GM21447 (cell line): ENCODE measurements around the gene KCNQ1.

Experiments
- ATAC-seq: cut with Tn5 transposase; IDR thresholded peaks from one replicate; pipeline ENCODE4 v1.9.1; 2021; ENCODE audit not compliant: unreplicated experiment

KCNQ1 gene

GRCh38 chr11:2741006-2741376 lies 296.2 kb downstream of the KCNQ1 start:
- ATAC-seq: no peak

- no peak for ATAC-seq
Measured at GRCh38 chr11:2741377-2742131, 296.7 kb downstream of the KCNQ1 start.

- no peak for ATAC-seq
Measured at GRCh38 chr11:2742201-2742600, 297.4 kb downstream of the KCNQ1 start.

- ATAC-seq: no peak
Measured at GRCh38 chr11:2742611-2743426, 298.0 kb downstream of the KCNQ1 start.

DNA sequence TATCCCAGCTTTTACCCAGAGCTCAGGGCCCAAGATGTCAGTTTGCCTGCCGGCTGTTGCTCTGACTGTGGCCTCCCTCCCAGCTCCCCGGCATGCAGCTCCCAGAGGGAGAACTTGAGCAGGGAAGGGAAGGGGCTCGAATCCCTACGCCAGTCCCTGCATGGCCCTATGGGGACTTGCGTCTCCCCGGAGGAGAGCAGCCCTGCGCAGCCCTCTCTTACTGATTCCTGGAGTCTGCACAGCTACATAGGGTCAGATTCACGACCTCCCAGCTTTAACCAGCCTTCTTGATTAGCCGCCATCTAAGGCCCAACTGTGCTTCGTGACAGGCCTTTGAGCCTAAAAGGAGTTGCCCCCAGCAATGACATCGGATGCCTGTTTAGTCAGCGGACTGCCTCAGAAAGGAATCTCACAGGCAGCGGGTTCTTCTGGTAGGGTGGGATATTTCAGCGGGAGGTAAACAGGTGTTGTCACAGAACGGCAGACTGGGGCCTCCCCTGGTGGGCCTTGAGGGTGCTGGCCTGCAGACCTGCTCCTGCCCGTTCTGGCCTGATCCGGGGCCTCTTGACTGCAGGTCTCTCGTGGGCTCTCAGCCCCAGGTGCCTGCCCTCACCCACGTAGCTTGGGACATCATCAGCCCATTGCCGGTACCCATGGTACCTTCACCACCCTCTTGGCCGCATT lies 298.8 kb downstream of the KCNQ1 start:
- no peak for ATAC-seq

- ATAC-seq: no peak
Measured at GRCh38 chr11:2744166-2744565, 299.4 kb downstream of the KCNQ1 start.

- ATAC-seq: no peak
Measured at GRCh38 chr11:2745511-2745910, 300.7 kb downstream of the KCNQ1 start.

GRCh38 chr11:2746401-2747247 lies 301.8 kb downstream of the KCNQ1 start:
- no peak for ATAC-seq

DNA sequence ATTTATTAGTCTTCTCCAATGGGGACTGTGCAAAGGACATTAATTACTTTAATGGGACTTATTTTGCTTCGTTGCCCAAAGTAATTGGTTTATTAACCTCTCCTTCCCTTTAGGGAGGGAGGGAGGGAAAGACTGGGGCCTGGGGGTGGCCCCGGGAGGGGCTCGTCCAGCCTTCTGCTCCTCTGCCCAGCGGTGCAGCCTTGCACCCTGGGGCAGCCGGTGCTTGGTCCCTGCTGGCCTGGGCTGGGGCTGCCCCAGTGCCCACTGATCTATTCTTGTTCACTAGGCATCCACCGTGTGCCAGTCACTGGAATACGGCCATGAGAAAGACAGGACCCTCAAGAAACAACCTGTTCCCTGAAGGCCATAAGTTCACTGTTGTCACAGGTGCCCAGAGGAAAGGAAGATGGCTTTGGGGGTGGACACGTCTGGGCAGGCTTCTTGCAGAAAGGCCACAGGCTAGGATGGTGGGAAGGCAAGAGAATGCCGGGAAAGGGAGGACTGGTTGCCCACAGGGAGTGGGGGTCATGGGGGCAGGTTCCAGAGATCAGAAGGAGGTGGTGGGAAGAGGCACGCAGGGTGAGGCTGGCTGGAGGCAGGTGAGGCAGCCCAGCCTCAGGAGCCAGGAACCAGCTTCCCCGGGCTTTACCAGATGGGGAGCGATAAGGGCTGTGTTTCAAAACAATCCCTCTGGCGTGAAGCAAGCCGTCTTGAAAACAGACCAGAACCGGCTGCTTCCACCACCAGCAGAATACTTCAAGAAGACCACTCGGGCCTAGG lies 302.6 kb downstream of the KCNQ1 start:
- ATAC-seq: no peak

GRCh38 chr11:2748061-2748813 lies 303.4 kb downstream of the KCNQ1 start:
- no peak for ATAC-seq

DNA sequence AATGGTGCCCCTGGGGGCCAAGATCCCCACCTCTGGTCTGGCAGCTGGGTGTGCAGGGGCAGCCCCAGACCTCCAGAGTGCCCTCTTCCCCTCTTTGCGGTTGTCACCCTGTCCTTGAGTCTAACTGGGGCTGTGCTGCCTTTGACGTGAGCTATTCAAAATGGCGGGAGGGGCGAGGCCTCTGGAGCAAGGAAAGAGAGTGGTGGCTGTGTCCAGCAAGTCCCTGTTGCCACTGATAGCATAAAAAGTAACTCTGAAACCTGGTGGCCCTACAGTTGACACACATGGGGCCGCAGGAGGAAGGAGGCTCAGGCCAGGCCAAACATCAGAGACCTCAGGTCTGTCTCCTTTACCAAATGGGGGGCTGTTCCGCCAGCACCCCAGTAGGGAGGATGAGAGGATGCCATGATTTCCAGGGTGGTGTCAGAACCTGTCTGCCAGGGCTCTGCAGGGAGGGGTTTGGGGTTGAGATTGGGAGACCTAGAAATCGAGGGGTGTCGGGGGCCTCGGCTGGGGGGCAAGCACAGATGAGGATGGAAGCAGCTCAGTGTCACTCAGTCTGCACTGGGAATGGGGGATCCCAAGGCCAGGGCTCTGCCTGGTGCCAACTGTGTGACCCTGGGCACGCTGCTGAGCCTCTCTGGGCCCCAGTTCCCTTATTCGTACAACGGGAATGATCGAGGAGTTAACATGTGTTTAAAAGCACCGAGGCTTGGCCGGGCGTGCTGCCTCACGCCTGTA lies 304.2 kb downstream of the KCNQ1 start:
- no peak for ATAC-seq

DNA sequence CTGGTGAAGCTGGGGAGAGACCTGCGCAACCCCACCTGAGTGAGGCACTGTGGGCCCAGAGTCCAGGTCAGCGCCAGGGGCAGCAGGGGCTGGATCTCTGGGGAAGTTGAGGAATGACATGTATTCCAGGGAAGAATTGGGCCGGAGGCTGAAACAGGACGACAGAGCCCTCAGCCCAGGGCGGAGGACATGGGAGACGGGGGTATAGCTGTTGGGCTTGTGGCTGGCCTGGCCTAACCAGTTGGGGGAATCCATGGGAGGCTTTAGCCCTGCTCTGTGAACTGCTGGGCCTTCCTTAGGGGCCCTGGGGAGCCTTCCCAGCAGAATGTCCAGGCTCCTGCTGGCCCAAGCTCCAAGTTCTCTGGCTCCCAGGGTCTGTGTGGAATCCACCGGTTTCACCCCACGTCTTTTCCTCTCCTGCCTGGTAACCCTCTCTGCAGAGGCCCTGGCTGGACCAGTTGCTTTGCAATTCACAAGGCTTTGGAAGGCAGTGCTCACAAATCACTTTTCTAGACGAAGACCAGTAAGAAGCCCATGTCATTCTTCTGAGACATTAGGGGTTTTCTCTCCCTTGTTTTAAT lies 305.4 kb downstream of the KCNQ1 start:
- no peak for ATAC-seq

DNA sequence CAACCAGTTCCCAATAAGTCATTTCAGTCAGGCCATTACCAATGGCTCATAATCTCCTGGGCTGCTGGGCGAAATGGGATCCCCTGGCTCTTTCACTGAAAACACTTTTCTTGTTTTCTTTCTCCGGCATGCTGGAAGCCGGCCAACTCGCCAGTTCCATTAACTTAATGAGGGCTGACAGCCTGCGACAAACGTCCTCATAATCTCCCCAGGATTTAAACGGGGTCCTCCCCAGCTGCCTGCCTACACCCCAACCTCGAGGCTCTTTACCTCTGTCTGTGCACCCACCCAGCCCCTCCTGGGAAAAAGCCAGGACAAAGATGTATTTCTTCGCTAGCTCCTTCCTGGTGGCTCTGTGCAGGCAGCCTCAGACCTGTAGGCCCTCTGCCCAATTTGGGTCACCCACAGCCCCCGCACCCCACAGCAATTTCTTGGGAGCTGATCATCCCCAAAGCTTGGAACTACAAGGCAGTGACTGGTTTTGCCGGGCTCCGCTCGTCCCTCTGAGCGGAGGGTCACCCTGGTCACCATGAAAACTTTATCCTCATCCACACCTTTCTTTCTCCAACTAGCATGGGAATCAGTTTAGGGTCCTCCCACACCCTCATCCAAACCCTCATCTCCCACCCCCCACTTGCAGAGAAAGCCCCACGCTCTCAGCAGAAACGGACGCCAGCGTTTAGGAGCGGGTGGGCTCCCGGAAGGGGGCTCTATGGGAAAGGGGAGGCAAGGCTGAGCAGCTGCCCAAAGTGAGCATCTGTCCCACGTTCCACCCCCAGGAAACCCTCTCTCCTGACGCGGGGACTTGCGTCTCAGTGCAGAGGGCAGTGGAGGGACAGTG lies 306.1 kb downstream of the KCNQ1 start:
- no peak for ATAC-seq

DNA sequence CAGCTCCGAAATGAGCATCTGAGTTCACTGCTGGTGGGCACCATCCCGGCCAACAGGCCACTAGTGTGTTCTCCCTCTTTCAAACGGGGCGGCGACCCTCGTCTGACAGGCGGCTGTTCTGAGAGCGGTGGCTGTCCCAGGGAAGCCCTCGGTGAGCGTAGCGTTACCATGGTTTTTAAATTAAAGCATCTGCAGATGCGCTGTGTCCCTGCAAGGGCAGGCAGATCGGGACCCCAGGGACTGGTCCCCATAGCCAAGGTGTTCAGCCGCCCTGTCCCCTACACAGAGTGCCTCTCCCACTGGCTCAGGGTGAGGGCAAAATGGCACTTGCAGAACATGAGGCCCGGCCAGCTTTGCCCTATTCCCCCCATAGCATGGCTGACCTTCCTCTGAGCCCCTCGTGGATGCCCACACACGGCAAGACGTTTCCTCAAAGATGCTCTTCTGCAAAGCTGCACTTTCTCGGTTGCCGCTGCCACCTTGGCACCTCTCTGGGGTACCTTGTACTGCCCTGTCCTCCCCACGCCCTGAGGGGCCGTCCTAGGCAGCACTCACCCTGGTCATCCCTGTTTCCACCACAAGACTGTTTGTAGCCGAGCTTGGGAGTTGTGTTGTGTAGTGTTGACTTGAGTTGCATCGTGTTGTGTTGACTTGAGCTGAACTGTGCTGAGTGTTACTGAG lies 306.9 kb downstream of the KCNQ1 start:
- no peak for ATAC-seq

GRCh38 chr11:2752204-2752770 lies 307.5 kb downstream of the KCNQ1 start:
- ATAC-seq: no peak

DNA sequence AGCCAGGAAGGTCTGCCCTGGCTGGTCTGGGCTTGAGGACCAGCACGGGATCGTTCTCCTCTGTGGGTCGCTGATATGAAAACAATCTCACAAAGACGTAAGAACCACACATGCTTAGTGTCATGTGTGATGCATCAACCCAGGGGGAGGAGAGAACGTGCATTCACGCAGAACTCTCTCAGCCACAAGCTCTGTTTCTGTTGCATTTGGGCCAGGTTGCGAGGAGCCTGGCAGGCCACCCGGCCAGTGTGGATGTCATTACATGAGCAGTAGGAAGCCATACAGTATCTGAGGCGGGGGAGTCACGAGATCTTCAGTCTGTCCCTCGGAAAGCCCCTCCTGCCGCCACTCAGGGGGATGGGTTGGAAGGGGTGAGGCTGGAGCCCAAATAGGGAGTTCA lies 308.1 kb downstream of the KCNQ1 start:
- ATAC-seq: no peak

GRCh38 chr11:2754008-2754407 lies 309.2 kb downstream of the KCNQ1 start:
- no peak for ATAC-seq
